Type B pancreatic cell (in vitro differentiated cells): Measurements from ENCODE around the gene EBLN2. TPM values are rescaled to one million over a fixed set of nuclear protein-coding genes. Genes with fewer than 3 reads are reported as not detected.

Experiments used
- DNase-seq: peaks from one replicate; pipeline ENCODE4 v3.0.0; 2021; ENCODE audit warnings: mixed read lengths; ENCODE audit not compliant: unreplicated experiment; ENCODE audit errors: extremely low spot score
- H3K27ac Mint-ChIP-seq: 2 replicates; pipeline ENCODE4 v1.8.0; 2021; ENCODE audit warnings: mild to moderate bottlenecking, mixed read lengths
- H3K27me3 Mint-ChIP-seq: 2 replicates; pipeline ENCODE4 v1.8.0; 2021; ENCODE audit warnings: mixed read lengths
- H3K36me3 Mint-ChIP-seq: 2 replicates; pipeline ENCODE4 v1.8.0; 2021; ENCODE audit warnings: mixed read lengths
- H3K4me1 Mint-ChIP-seq: one replicate; pipeline ENCODE4 v1.8.0; 2021; ENCODE audit warnings: mixed read lengths; ENCODE audit not compliant: unreplicated experiment
- H3K4me3 Mint-ChIP-seq: 2 replicates; pipeline ENCODE4 v1.8.0; 2021; ENCODE audit warnings: mild to moderate bottlenecking, mixed read lengths
- H3K9me3 Mint-ChIP-seq: 2 replicates; pipeline ENCODE4 v1.8.0; 2021; ENCODE audit warnings: mixed read lengths
- CTCF ChIP-seq: fragments of 200-600 bp; sonication (generic); conservative IDR thresholded peaks from 2 replicates; pipeline ENCODE4 v1.5.0; 2021; ENCODE audit warnings: antibody characterized with exemption, mild to moderate bottlenecking
- total RNA-seq: library from RNA; stranded (reverse); gene quantifications from 2 replicates; pipeline ENCODE4 v1.2.1, GENCODE V29; 2021; ENCODE audit warnings: low replicate concordance

Gene EBLN2
- total RNA-seq, 1 donor from 2014 or later: 6.4 TPM

GRCh38 chr3:73046195-73046594, 15.3 kb upstream of the EBLN2 start:
- peak overlapping the region; percentile 6 for H3K27ac Mint-ChIP-seq
- H3K27me3 Mint-ChIP-seq: no peaks in the 10 kb centered on the region
- no peak overlapping the region for H3K4me3 Mint-ChIP-seq
- no peaks in the 10 kb centered on the region for H3K9me3 Mint-ChIP-seq
- H3K36me3 Mint-ChIP-seq: peaks cover 27% of the 10 kb centered on the region
- no peak for DNase-seq
- peaks cover 25% of the 10 kb centered on the region for H3K4me1 Mint-ChIP-seq
- TF ChIP-seq CTCF: no peak

GRCh38 chr3:73049319-73049718, 12.1 kb upstream of the EBLN2 start:
- no peak for TF ChIP-seq CTCF
- H3K27ac Mint-ChIP-seq: no peak overlapping the region

GRCh38 chr3:73052857-73053256, 8.6 kb upstream of the EBLN2 start:
- no peaks in the 10 kb centered on the region for H3K9me3 Mint-ChIP-seq
- no peak overlapping the region for H3K4me3 Mint-ChIP-seq
- no peaks in the 10 kb centered on the region for H3K27me3 Mint-ChIP-seq
- H3K27ac Mint-ChIP-seq: no peak overlapping the region
- H3K4me1 Mint-ChIP-seq: peaks cover 11% of the 10 kb centered on the region
- peaks cover 12% of the 10 kb centered on the region for H3K36me3 Mint-ChIP-seq
- no peak for TF ChIP-seq CTCF
- no peak for DNase-seq

More at GRCh38 chr3:73049319-73049718, 12.1 kb upstream of the EBLN2 start:
- Mint-ChIP-seq H3K27me3 (no peaks in the 10 kb centered on the region), H3K4me3 (no peak overlapping the region), H3K4me1 (peaks cover 18% of the 10 kb centered on the region), H3K36me3 (peaks cover 18% of the 10 kb centered on the region), H3K9me3 (no peaks in the 10 kb centered on the region)
- no peak for DNase-seq

GRCh38 chr3:73055583-73055982, 5.9 kb upstream of the EBLN2 start:
- Mint-ChIP-seq H3K4me1 (peaks cover 11% of the 10 kb centered on the region), H3K27ac (no peak overlapping the region), H3K9me3 (no peaks in the 10 kb centered on the region), H3K36me3 (peaks cover 14% of the 10 kb centered on the region), H3K27me3 (no peaks in the 10 kb centered on the region), H3K4me3 (peak overlapping the region; percentile 41)
- DNase-seq: no peak
- no peak for TF ChIP-seq CTCF

- no peaks in the 10 kb centered on the region for H3K9me3 Mint-ChIP-seq
- H3K36me3 Mint-ChIP-seq: peaks cover 11% of the 10 kb centered on the region
- TF ChIP-seq CTCF: peak; percentile 70
- no peak for DNase-seq
- no peaks in the 10 kb centered on the region for H3K27me3 Mint-ChIP-seq
- H3K27ac Mint-ChIP-seq: no peak overlapping the region
- peaks cover 11% of the 10 kb centered on the region for H3K4me1 Mint-ChIP-seq
- H3K4me3 Mint-ChIP-seq: peak overlapping the region; percentile 41
Measured at GRCh38 chr3:73056014-73056844, 5.2 kb upstream of the EBLN2 start.
